Small intestine (tissue), 7 donors: Measurements from ENCODE around the gene CYP27B1. TPM values are rescaled to one million over a fixed set of nuclear protein-coding genes. Genes with fewer than 3 reads are reported as not detected.
A peak's percentile ranks its signal among the peaks of the same experiment; 100 is the strongest.

Experiments
- DNase-seq, 2 donors: peaks; one replicate each; pipeline versions ENCODE4 v3.0.0 to v3.0.0-alpha.2; 2013
- FAIRE-seq: peaks from 2 replicates; lab custom pipeline; 2012; peaks lifted over from hg19 to GRCh38; lab: Jason Lieb, UNC
- H3K27ac ChIP-seq, 3 donors: one replicate each; pipeline ENCODE4 v1.5.1; 2013; ENCODE audit warnings: low read length in 2 of 3, mild to moderate bottlenecking in 2 of 3, control low read depth in 1 of 3, inconsistent platforms in 1 of 3, low read depth in 1 of 3, moderate library complexity in 1 of 3
- H3K27me3 ChIP-seq, 3 donors: one replicate each; pipeline ENCODE4 v1.6.1; 2013; ENCODE audit warnings: low read length in 3 of 3, inconsistent platforms in 1 of 3; ENCODE audit not compliant: control insufficient read depth in 3 of 3, insufficient read depth in 3 of 3
- H3K36me3 ChIP-seq, 3 donors: one replicate each; pipeline ENCODE4 v1.6.1; 2013; ENCODE audit warnings: low read length in 3 of 3, inconsistent platforms in 1 of 3, low read depth in 1 of 3, mild to moderate bottlenecking in 1 of 3, moderate library complexity in 1 of 3; ENCODE audit not compliant: control insufficient read depth in 3 of 3, insufficient read depth in 2 of 3
- H3K4me1 ChIP-seq, 3 donors: one replicate each; pipeline ENCODE4 v1.6.1; 2013; ENCODE audit warnings: low read length in 2 of 3, inconsistent platforms in 1 of 3, low read depth in 1 of 3, mild to moderate bottlenecking in 1 of 3, moderate library complexity in 1 of 3; ENCODE audit not compliant: control insufficient read depth in 3 of 3, insufficient read depth in 2 of 3
- H3K4me3 ChIP-seq, 3 donors: one replicate each; pipeline ENCODE4 v1.5.1; 2013; ENCODE audit warnings: low read length in 3 of 3, control low read depth in 1 of 3, inconsistent platforms in 1 of 3, low read depth in 1 of 3, mild to moderate bottlenecking in 1 of 3, moderate library complexity in 1 of 3
- H3K9me3 ChIP-seq, 2 donors: one replicate each; pipeline ENCODE4 v1.6.1; 2013; ENCODE audit warnings: low read depth in 1 of 2, low read length in 1 of 2; ENCODE audit not compliant: control insufficient read depth in 2 of 2, insufficient read depth in 1 of 2
- WGBS, 3 donors: extraction: QIAGEN DNeasy Blood & Tissue Kit; methylation state at CpG; one replicate each; pipeline ENCODE4 v1.1.7; 2013; 5-methylcytosine and 5-hydroxymethylcytosine counted together
- polyA plus RNA-seq, 4 donors: library from polyadenylated mRNA; stranded (reverse) in 3 of 4; unstranded in 1 of 4; fragments of 200-250 nt in 3 of 4; fragments of 120-200 nt in 1 of 4; gene quantifications; one replicate each; pipeline versions ENCODE4 v1.2.1 to v1.2.3, GENCODE V29; 2013
- donor health status: healthy with polysubstance abuse.
- donor health status: control.
- donor health status: control.
- donor health status: Bipolar disorder and iron deficiency.
- donor health status: healthy.

CYP27B1 gene
- polyA plus RNA-seq, 4 donors = 0.27 to 1.7 (median 1.2) TPM

- 36 to 54% (median 53%) methylated on average over 5 of the region's 5 CpGs for WGBS, 3 donors
- no peak for FAIRE-seq
- H3K27me3 ChIP-seq = peaks cover 0 to 90% (median 0%) of the 10 kb centered on the region in 3 donors
These were observed 37.5 kb downstream of the CYP27B1 start for GRCh38 chr12:57729321-57729844.

GRCh38 chr12:57727758-57728395 lies 39.0 kb downstream of the CYP27B1 start:
- H3K9me3 ChIP-seq = no peaks in the 10 kb centered on the region
- no peak for FAIRE-seq
- H3K36me3 ChIP-seq = peaks cover 0 to 4% (median 0%) of the 10 kb centered on the region in 3 donors
- H3K4me3 ChIP-seq = no peak overlapping the region
- H3K27me3 ChIP-seq = peaks cover 0 to 80% (median 0%) of the 10 kb centered on the region in 3 donors
- WGBS, 3 donors = 34 to 55% (median 48%) methylated on average over 21 of the region's 21 CpGs
- no peak overlapping the region for H3K27ac ChIP-seq
- no peak for DNase-seq
- peaks cover 0 to 18% (median 0%) of the 10 kb centered on the region in 3 donors for H3K4me1 ChIP-seq

More at GRCh38 chr12:57729321-57729844, 37.5 kb downstream of the CYP27B1 start:
- Histone ChIP-seq H3K27ac (no peak overlapping the region), H3K4me1 (peaks cover 0 to 18% (median 0%) of the 10 kb centered on the region in 3 donors), H3K36me3 (peaks cover 0 to 4% (median 0%) of the 10 kb centered on the region in 3 donors), H3K9me3 (no peaks in the 10 kb centered on the region), H3K4me3 (no peak overlapping the region)
- no peak for DNase-seq

- FAIRE-seq = no peak
These were observed 39.8 kb downstream of the CYP27B1 start for GRCh38 chr12:57726884-57727757.

DNA sequence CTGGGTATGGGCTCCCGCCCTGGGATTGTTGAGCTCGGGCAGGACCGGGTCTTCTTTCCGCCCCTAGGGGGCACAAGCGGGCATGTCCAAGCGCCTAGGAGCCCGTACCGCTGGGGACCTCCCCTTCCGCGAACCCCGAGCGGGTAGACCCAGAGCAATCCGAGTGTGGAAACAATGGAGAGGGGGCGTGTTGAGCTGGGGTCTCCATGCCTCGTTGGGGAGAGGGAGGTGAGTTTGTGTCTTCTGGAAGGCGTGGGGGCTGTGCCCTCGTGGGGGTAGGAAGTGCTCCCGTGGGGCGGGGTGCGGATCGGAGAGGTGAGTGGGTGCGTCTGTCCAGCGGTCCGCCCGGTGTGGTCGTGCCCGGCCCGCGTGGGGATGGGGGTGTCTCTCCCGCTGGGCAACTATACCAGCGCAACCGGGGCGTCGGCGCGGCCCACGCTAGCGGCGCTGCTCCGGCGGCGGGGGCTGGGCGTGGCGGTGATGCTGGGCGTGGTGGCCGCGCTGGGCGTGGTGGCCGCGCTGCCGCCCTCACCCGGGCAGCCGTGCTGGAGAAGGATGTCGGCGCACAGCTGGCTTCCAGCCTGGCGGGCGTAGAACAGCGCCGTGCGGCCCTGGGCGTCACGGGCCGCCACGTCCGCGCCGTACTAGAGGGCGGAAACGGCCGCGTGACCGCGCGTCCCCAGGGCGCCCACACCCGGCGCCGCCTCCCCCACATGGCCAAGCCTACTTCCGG lies 40.6 kb downstream of the CYP27B1 start:
- H3K27ac ChIP-seq = peak overlapping the region in 1 of 3 donors; percentile 40
- DNase-seq (peak; percentile 77 to 91), FAIRE-seq (no peak)
- H3K9me3 ChIP-seq = no peaks in the 10 kb centered on the region
- H3K4me1 ChIP-seq = peaks cover 0 to 18% (median 0%) of the 10 kb centered on the region in 3 donors
- peaks cover 0 to 66% (median 0%) of the 10 kb centered on the region in 3 donors for H3K27me3 ChIP-seq
- peak overlapping the region; percentile 27 to 76 (median 52) for H3K4me3 ChIP-seq
- peaks cover 0 to 13% (median 3%) of the 10 kb centered on the region in 3 donors for H3K36me3 ChIP-seq
- WGBS, 3 donors = 10 to 31% (median 26%) methylated on average over 44 to 79 of the region's 79 CpGs

More at GRCh38 chr12:57726884-57727757, 39.8 kb downstream of the CYP27B1 start:
- 21 to 40% (median 32%) methylated on average over 73 to 76 of the region's 76 CpGs for WGBS, 3 donors
- peaks cover 0 to 73% (median 0%) of the 10 kb centered on the region in 3 donors for H3K27me3 ChIP-seq
- peak overlapping the region in 2 of 3 donors; percentile 52 to 76 for H3K4me3 ChIP-seq
- peaks cover 0 to 6% (median 0%) of the 10 kb centered on the region in 3 donors for H3K36me3 ChIP-seq
- H3K27ac ChIP-seq = peak overlapping the region in 1 of 3 donors; percentile 18
- H3K9me3 ChIP-seq = no peaks in the 10 kb centered on the region
- DNase-seq = peak; percentile 16 to 49
- peaks cover 0 to 18% (median 0%) of the 10 kb centered on the region in 3 donors for H3K4me1 ChIP-seq

DNA sequence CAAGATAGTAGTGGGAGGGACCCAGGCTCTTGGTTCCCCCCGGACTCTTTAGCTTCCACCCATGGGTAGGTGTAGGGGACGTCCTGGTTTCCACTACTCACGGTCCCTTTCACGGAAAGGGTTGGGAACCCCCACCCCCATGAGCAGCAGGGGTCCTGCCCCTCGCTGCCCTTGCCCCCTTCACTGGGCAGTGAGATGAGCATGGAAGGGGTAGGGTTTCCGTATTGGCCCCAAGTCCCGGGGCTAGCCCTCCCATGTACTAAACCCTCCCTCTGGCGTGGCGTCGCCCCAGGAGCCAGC lies 41.1 kb downstream of the CYP27B1 start:
- Histone ChIP-seq H3K27ac (no peak overlapping the region), H3K27me3 (peaks cover 0 to 62% (median 0%) of the 10 kb centered on the region in 3 donors), H3K4me3 (peak overlapping the region in 1 of 3 donors; percentile 76), H3K9me3 (no peaks in the 10 kb centered on the region), H3K36me3 (peaks cover 5 to 18% (median 5%) of the 10 kb centered on the region in 3 donors), H3K4me1 (peaks cover 0 to 18% (median 0%) of the 10 kb centered on the region in 3 donors)
- no peak for DNase-seq
- no peak for FAIRE-seq
- WGBS, 3 donors = 6 to 37% (median 28%) methylated on average over 10 of the region's 10 CpGs

DNA sequence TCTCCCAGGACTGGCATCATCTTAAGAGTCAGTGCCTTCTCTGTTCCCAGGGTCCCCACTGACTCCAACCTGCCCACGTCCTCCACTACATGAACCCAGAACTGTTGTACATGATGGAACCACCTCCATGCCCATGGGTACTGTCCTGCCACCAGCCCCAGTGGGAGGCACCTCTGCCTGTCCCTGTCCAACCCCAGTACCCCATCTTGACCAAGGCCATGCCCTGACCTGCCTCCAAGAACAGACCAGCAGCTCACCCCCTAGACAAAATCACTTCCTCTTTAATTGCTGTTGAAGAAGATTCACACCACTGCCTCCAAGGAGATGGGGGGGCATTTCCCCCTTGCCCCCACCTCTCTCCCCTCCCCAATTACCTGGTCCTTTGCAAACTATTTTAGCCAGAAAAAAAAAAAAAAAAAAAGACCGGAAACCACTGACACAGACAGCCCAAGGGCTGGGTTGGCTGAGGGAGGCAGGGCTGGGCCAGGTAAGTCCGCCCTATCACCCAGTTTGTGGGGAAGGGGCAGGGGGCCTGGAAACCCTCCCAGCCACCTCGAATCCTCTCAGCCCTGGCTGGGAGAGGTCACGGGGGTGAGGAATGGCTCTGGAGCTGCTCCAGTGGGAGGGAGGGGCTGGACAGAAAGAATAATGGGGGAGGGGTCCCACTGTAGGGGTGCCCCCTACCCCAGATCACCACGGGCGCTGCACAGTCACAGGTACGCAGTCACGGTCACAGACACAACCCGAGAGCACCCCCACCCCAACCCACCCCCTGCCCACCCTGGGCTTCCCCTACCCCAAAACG lies 41.7 kb downstream of the CYP27B1 start:
- no peak for FAIRE-seq
- DNase-seq = no peak
- Histone ChIP-seq H3K4me3 (no peak overlapping the region), H3K27me3 (peaks cover 0 to 56% (median 0%) of the 10 kb centered on the region in 3 donors), H3K9me3 (no peaks in the 10 kb centered on the region), H3K36me3 (peaks cover 6 to 25% (median 10%) of the 10 kb centered on the region in 3 donors), H3K4me1 (peaks cover 0 to 18% (median 0%) of the 10 kb centered on the region in 3 donors), H3K27ac (no peak overlapping the region)
- WGBS, 3 donors = 52 to 68% (median 60%) methylated on average over 6 to 10 of the region's 11 CpGs
